ENCODE measurements around the gene PLCB2. TPM values are rescaled to one million over a fixed set of nuclear protein-coding genes. Genes with fewer than 3 reads are reported as not detected.

The PLCB2 gene
- total and polyA plus RNA-seq, 2 donors, result 26.5 to 125 TPM

- Histone ChIP-seq H3K9me3 (ENCODE audit: control insufficient read depth in 2 of 2, insufficient read depth in 1 of 2, low read length in 1 of 2) (peaks cover 0 to 8% of the 10 kb centered on the region in 2 donors), H3K4me3 (ENCODE audit: low read length in 2 of 2) (no peak overlapping the region), H3K27me3 (ENCODE audit: control insufficient read depth in 2 of 2, insufficient read depth in 1 of 2, low read length in 1 of 2) (no peaks in the 10 kb centered on the region), H3K36me3 (ENCODE audit: control insufficient read depth in 2 of 2, insufficient read depth in 2 of 2, low read length in 1 of 2) (peaks cover 35 to 36% of the 10 kb centered on the region in 2 donors), H3K4me1 (ENCODE audit: control insufficient read depth in 2 of 2, insufficient read depth in 2 of 2, low read length in 2 of 2) (peaks cover 0 to 29% of the 10 kb centered on the region in 2 donors), H3K27ac (ENCODE audit: low read depth in 1 of 2, low read length in 1 of 2) (no peak overlapping the region)
- no peak for DNase-seq (ENCODE audit: low read depth in 6 of 9, low spot score in 9 of 9)
- WGBS, result 84% methylated on average over 11 of the region's 11 CpGs
Measured at GRCh38 chr15:40302981-40303380, 4.8 kb downstream of the PLCB2 start.

DNA sequence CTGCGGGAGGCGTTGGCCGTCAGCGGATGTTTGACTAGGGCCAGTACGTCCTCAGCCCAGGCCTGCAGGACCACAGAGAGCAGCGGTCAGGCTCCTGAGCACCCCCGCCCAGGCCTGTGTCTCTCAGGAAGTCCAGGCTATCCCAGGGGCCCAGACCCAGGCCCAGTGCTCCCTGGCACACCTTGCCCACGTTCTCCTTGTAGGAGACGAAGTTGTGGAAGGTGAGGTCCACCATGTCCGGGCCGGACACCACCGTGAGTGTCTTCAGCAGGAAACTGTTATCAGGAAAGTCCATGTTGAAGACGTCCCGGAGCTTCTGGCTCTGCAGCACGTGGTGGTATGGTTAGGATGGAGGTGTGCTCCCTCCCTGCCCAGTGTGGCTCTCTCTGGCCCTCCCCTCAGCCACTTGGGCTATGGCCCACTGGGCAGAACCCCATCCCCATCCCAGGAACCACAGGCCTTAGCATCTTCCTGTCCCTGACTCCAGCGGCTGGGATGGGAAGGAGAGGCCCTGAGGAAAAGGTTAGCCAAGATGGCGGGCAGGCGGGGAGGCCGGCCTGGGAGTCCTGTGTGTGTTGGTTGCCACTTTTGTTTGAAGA is 5.3 kb downstream of the PLCB2 start:
- H3K4me1 ChIP-seq (ENCODE audit: control insufficient read depth in 2 of 2, insufficient read depth in 2 of 2, low read length in 2 of 2), result peaks cover 0 to 25% of the 10 kb centered on the region in 2 donors
- 98% methylated on average over 19 of the region's 19 CpGs for WGBS
- H3K27ac ChIP-seq (ENCODE audit: low read depth in 1 of 2, low read length in 1 of 2), result no peak overlapping the region

DNA sequence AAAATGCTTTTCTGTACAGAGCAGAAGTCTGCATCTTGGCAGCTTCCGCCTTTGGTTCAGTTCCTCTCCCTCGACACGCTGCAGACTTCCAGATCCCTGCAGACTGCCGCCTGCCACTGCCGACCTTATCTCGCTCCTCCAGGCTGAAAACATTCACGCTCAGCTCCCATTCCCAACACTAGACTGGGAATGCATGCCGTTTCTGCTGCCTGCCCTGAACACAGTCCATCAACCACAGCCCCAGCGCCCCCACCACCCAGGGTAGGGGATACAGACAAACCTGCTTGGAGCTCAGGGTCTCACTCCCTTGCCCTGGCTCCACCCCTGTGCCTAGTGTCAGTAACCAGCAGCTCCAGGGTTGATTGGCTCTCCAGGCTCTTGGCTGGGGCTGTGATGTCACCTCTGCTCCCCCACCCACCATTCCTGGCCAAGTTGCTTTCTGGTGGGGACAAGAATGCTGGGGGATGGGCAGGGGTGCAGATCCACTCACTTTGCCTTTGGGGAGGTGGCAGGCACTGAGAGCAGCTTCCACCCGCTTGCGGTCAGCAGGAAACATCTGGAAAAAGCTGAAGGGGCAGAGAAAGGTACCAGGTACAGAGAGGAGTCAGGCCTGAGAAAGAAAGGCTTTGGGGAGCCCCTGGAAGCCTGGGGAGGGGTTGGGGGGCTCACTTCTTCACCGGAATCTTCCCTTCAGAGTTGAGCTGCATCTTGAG is 6.1 kb downstream of the PLCB2 start:
- no peaks in the 10 kb centered on the region for H3K27me3 ChIP-seq (ENCODE audit: control insufficient read depth in 2 of 2, insufficient read depth in 1 of 2, low read length in 1 of 2)
- peaks cover 37% of the 10 kb centered on the region in 2 donors for H3K36me3 ChIP-seq (ENCODE audit: control insufficient read depth in 2 of 2, insufficient read depth in 2 of 2, low read length in 1 of 2)
- DNase-seq (ENCODE audit: low read depth in 6 of 9, low spot score in 9 of 9), result no peak
- H3K4me3 ChIP-seq (ENCODE audit: low read length in 2 of 2), result no peak overlapping the region
- H3K4me1 ChIP-seq (ENCODE audit: control insufficient read depth in 2 of 2, insufficient read depth in 2 of 2, low read length in 2 of 2), result peaks cover 0 to 17% of the 10 kb centered on the region in 2 donors
- H3K27ac ChIP-seq (ENCODE audit: low read depth in 1 of 2, low read length in 1 of 2), result no peak overlapping the region
- peaks cover 0 to 8% of the 10 kb centered on the region in 2 donors for H3K9me3 ChIP-seq (ENCODE audit: control insufficient read depth in 2 of 2, insufficient read depth in 1 of 2, low read length in 1 of 2)
- WGBS, result 86% methylated on average over 12 of the region's 12 CpGs

More for the DNA sequence above, 5.3 kb downstream of the PLCB2 start:
- no peak for DNase-seq (ENCODE audit: low read depth in 6 of 9, low spot score in 9 of 9)
- peaks cover 0 to 8% of the 10 kb centered on the region in 2 donors for H3K9me3 ChIP-seq (ENCODE audit: control insufficient read depth in 2 of 2, insufficient read depth in 1 of 2, low read length in 1 of 2)
- no peak overlapping the region for H3K4me3 ChIP-seq (ENCODE audit: low read length in 2 of 2)
- no peaks in the 10 kb centered on the region for H3K27me3 ChIP-seq (ENCODE audit: control insufficient read depth in 2 of 2, insufficient read depth in 1 of 2, low read length in 1 of 2)
- peaks cover 37% of the 10 kb centered on the region in 2 donors for H3K36me3 ChIP-seq (ENCODE audit: control insufficient read depth in 2 of 2, insufficient read depth in 2 of 2, low read length in 1 of 2)

DNA sequence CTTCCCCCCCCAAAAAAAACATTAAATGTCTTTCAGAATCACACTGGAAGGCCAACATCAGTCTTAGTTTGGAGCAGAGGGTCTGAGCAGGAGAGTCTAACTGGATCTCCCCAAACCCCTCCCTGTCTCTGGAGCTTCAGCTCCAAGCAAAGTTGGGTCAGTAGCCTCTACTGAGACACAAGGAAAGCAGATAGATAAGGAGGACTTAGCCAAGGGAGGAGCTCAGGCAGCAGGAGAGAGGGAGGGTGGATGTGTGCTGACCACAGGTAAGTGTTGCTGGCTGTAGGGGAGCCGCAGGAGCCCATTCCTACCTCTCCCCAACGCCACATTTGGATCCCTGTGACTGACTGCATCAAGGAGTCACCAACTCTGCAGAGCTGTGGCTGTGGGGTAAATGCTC is 7.0 kb downstream of the PLCB2 start:
- 98% methylated on average over 2 of the region's 2 CpGs for WGBS
- H3K36me3 ChIP-seq (ENCODE audit: control insufficient read depth in 2 of 2, insufficient read depth in 2 of 2, low read length in 1 of 2), result peaks cover 37% of the 10 kb centered on the region in 2 donors
- no peaks in the 10 kb centered on the region for H3K27me3 ChIP-seq (ENCODE audit: control insufficient read depth in 2 of 2, insufficient read depth in 1 of 2, low read length in 1 of 2)

GRCh38 chr15:40300367-40300766 is 7.4 kb downstream of the PLCB2 start:
- no peak for DNase-seq (ENCODE audit: low read depth in 6 of 9, low spot score in 9 of 9)
- Histone ChIP-seq H3K36me3 (ENCODE audit: control insufficient read depth in 2 of 2, insufficient read depth in 2 of 2, low read length in 1 of 2) (peaks cover 37% of the 10 kb centered on the region in 2 donors), H3K4me1 (ENCODE audit: control insufficient read depth in 2 of 2, insufficient read depth in 2 of 2, low read length in 2 of 2) (peaks cover 0 to 5% of the 10 kb centered on the region in 2 donors), H3K27me3 (ENCODE audit: control insufficient read depth in 2 of 2, insufficient read depth in 1 of 2, low read length in 1 of 2) (no peaks in the 10 kb centered on the region), H3K4me3 (ENCODE audit: low read length in 2 of 2) (no peak overlapping the region), H3K9me3 (ENCODE audit: control insufficient read depth in 2 of 2, insufficient read depth in 1 of 2, low read length in 1 of 2) (peaks cover 0 to 8% of the 10 kb centered on the region in 2 donors), H3K27ac (ENCODE audit: low read depth in 1 of 2, low read length in 1 of 2) (no peak overlapping the region)
- 98% methylated on average over 2 of the region's 2 CpGs for whole genome bisulfite sequencing

More for the DNA sequence above, 7.0 kb downstream of the PLCB2 start:
- peaks cover 0 to 8% of the 10 kb centered on the region in 2 donors for H3K4me1 ChIP-seq (ENCODE audit: control insufficient read depth in 2 of 2, insufficient read depth in 2 of 2, low read length in 2 of 2)
- DNase-seq (ENCODE audit: low read depth in 6 of 9, low spot score in 9 of 9), result no peak
- H3K9me3 ChIP-seq (ENCODE audit: control insufficient read depth in 2 of 2, insufficient read depth in 1 of 2, low read length in 1 of 2), result peaks cover 0 to 8% of the 10 kb centered on the region in 2 donors
- no peak overlapping the region for H3K4me3 ChIP-seq (ENCODE audit: low read length in 2 of 2)
- no peak overlapping the region for H3K27ac ChIP-seq (ENCODE audit: low read depth in 1 of 2, low read length in 1 of 2)

DNA sequence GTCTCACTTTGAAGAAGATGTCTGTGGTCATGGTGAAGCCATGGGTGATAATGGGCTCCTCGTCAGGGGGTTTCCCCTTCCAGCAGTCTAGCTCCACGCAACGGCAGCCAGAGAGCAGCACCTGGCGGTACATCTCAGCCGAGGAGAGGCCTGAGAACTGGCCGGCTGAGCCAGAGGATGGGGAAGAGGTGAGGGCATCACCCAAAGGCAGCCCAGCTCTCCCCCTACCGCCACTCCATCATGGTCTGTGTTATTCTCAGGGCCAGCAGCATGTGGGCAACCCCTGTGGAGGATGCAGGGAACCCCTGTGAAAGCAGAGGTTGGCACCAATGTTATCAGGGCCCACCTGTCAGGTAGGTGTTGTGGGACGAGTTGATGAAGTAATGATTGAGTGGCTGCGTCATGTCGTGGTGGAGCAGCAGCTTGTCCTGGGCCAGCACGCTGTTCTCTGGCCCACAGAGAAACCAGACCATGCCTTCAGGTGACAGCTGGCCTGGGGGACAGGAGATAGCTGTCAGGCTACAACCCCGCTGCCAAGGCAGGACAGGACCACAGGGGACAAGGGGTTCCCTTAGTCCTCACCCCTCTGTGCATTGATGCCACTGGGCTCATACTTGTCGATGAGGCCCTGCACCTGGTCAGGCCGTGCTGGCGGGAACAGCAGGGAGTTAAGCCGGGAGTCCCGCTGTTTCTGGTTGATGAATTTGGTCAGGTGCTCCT is 9.4 kb downstream of the PLCB2 start:
- no peak overlapping the region for H3K4me3 ChIP-seq (ENCODE audit: low read length in 2 of 2)
- WGBS, result 96% methylated on average over 17 of the region's 17 CpGs
- H3K27me3 ChIP-seq (ENCODE audit: control insufficient read depth in 2 of 2, insufficient read depth in 1 of 2, low read length in 1 of 2), result no peaks in the 10 kb centered on the region
- DNase-seq (ENCODE audit: low read depth in 6 of 9, low spot score in 9 of 9), result no peak
- no peak overlapping the region for H3K27ac ChIP-seq (ENCODE audit: low read depth in 1 of 2, low read length in 1 of 2)
- peaks cover 0 to 3% of the 10 kb centered on the region in 2 donors for H3K4me1 ChIP-seq (ENCODE audit: control insufficient read depth in 2 of 2, insufficient read depth in 2 of 2, low read length in 2 of 2)
- H3K36me3 ChIP-seq (ENCODE audit: control insufficient read depth in 2 of 2, insufficient read depth in 2 of 2, low read length in 1 of 2), result peaks cover 41 to 48% of the 10 kb centered on the region in 2 donors
- peaks cover 0 to 8% of the 10 kb centered on the region in 2 donors for H3K9me3 ChIP-seq (ENCODE audit: control insufficient read depth in 2 of 2, insufficient read depth in 1 of 2, low read length in 1 of 2)

- H3K4me1 ChIP-seq (ENCODE audit: control insufficient read depth in 2 of 2, insufficient read depth in 2 of 2, low read length in 2 of 2), result peaks cover 0 to 3% of the 10 kb centered on the region in 2 donors
- DNase-seq (ENCODE audit: low read depth in 6 of 9, low spot score in 9 of 9), result no peak
- peaks cover 41 to 43% of the 10 kb centered on the region in 2 donors for H3K36me3 ChIP-seq (ENCODE audit: control insufficient read depth in 2 of 2, insufficient read depth in 2 of 2, low read length in 1 of 2)
Measured at GRCh38 chr15:40297356-40297755, 10.4 kb downstream of the PLCB2 start.

DNA sequence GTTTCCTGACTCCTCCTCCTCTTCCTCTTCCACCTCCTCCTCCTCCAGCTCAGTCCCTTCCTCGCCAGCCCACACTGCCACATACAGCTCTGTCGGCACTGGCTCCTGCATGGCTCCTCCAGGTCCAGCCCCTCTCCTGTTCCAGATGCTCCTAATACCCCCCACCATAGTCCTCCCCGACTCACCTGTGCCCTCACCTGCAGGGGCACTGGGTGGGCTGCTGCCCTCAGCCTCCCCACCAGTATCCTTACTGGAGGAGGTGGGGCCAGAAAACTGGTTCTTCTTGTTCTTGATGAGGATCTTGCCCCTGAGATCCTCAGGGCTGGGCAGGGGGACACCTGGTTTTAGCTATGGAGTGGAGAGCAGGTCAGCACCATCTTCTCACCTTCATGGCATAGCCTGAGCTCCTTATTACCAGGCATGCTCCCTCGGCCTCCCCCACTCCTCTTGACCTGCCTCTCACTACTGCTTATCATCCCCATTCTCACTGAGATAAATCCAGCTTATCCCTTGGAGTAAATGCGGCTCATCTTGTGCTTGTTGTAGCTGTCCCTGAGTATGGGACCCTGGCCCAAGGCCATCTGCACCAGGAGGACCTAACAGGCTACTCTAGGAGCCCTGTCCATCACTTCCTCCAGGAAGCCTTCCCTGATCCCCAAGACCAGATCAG is 11.0 kb downstream of the PLCB2 start:
- Histone ChIP-seq H3K36me3 (ENCODE audit: control insufficient read depth in 2 of 2, insufficient read depth in 2 of 2, low read length in 1 of 2) (peaks cover 39 to 42% of the 10 kb centered on the region in 2 donors), H3K27me3 (ENCODE audit: control insufficient read depth in 2 of 2, insufficient read depth in 1 of 2, low read length in 1 of 2) (no peaks in the 10 kb centered on the region), H3K4me1 (ENCODE audit: control insufficient read depth in 2 of 2, insufficient read depth in 2 of 2, low read length in 2 of 2) (peaks cover 0 to under 1% of the 10 kb centered on the region in 2 donors), H3K9me3 (ENCODE audit: control insufficient read depth in 2 of 2, insufficient read depth in 1 of 2, low read length in 1 of 2) (peaks cover 0 to 8% of the 10 kb centered on the region in 2 donors), H3K4me3 (ENCODE audit: low read length in 2 of 2) (no peak overlapping the region), H3K27ac (ENCODE audit: low read depth in 1 of 2, low read length in 1 of 2) (no peak overlapping the region)
- WGBS, result 96% methylated on average over 5 of the region's 5 CpGs
- DNase-seq (ENCODE audit: low read depth in 6 of 9, low spot score in 9 of 9), result no peak

More at GRCh38 chr15:40297356-40297755, 10.4 kb downstream of the PLCB2 start:
- H3K4me3 ChIP-seq (ENCODE audit: low read length in 2 of 2), result no peak overlapping the region
- 98% methylated on average over 10 of the region's 10 CpGs for WGBS
- H3K27ac ChIP-seq (ENCODE audit: low read depth in 1 of 2, low read length in 1 of 2), result no peak overlapping the region
- H3K27me3 ChIP-seq (ENCODE audit: control insufficient read depth in 2 of 2, insufficient read depth in 1 of 2, low read length in 1 of 2), result no peaks in the 10 kb centered on the region
- peaks cover 0 to 8% of the 10 kb centered on the region in 2 donors for H3K9me3 ChIP-seq (ENCODE audit: control insufficient read depth in 2 of 2, insufficient read depth in 1 of 2, low read length in 1 of 2)

Measured in thymus (tissue), 11 donors.